Neutrophil (primary cell): ENCODE data around the gene CEP112.
"Not testable (repeated sequence)": the region's sequence is repeated elsewhere in the genome, so short reads cannot be mapped to it uniquely, and the experiment has no call there.

Experiments used
- H3K27ac ChIP-seq: fragments of 200-600 bp; sonication (generic); 2 replicates; pipeline ENCODE4 v1.5.1; 2016; ENCODE audit warnings: mild to moderate bottlenecking, moderate library complexity
- H3K27me3 ChIP-seq: fragments of 200-600 bp; sonication (generic); 2 replicates; pipeline ENCODE4 v1.6.0; 2016; ENCODE audit warnings: mild to moderate bottlenecking
- H3K36me3 ChIP-seq: fragments of 200-600 bp; sonication (generic); 2 replicates; pipeline ENCODE4 v1.5.1; 2017
- H3K4me1 ChIP-seq, 2 experiments: fragments of 200-600 bp in 1 of 2; sonication (generic) in 1 of 2; 1 replicate in 1 of 2; 2 replicates in 1 of 2; pipeline versions ENCODE4 v1.5.1 to v1.6.1; 2013 to 2016; ENCODE audit warnings: low read depth in 1 of 2, low read length in 1 of 2, mild to moderate bottlenecking in 1 of 2, moderate library complexity in 1 of 2; ENCODE audit not compliant: control insufficient read depth in 1 of 2, insufficient read depth in 1 of 2
- H3K4me3 ChIP-seq, 2 experiments: fragments of 200-600 bp in 1 of 2; sonication (generic) in 1 of 2; 1 replicate in 1 of 2; 2 replicates in 1 of 2; pipeline ENCODE4 v1.5.1; 2013 to 2016; ENCODE audit warnings: low read depth in 1 of 2, low read length in 1 of 2, mild to moderate bottlenecking in 1 of 2, moderate library complexity in 1 of 2
- H3K9me3 ChIP-seq: fragments of 200-600 bp; sonication (generic); 2 replicates; pipeline ENCODE4 v1.5.1; 2016
- TF ChIP-seq, protein P1 (sequence below): fragments of 200-600 bp; sonication (generic); IDR thresholded peaks from 2 replicates; pipeline ENCODE4 v1.5.1; 2016; ENCODE audit warnings: antibody characterized with exemption

The CEP112 gene

DNA sequence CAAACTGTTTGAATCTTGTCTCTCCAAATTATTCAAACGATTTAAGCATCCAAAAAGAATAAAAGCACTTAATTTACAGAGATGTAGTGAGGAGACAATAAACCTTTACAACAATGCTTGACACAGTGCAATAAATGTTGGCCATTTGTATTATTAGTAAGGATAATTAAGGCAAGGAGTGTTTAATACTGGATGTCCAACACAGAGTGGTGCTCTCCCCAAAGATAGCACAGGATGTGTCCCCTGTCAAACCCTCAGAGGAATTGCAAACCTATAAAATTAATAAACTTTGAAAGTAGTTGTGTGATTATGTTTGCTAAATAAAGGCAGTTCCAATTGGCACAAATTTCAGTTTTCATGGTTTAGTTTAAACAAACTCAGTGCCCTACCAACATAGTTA lies 377.5 kb downstream of the CEP112 start:
- H3K4me1 ChIP-seq, result peaks cover 0 to 4% of the 10 kb centered on the region in 2 experiments
- H3K36me3 ChIP-seq, result no peaks in the 10 kb centered on the region
- TF ChIP-seq, protein P1, sequence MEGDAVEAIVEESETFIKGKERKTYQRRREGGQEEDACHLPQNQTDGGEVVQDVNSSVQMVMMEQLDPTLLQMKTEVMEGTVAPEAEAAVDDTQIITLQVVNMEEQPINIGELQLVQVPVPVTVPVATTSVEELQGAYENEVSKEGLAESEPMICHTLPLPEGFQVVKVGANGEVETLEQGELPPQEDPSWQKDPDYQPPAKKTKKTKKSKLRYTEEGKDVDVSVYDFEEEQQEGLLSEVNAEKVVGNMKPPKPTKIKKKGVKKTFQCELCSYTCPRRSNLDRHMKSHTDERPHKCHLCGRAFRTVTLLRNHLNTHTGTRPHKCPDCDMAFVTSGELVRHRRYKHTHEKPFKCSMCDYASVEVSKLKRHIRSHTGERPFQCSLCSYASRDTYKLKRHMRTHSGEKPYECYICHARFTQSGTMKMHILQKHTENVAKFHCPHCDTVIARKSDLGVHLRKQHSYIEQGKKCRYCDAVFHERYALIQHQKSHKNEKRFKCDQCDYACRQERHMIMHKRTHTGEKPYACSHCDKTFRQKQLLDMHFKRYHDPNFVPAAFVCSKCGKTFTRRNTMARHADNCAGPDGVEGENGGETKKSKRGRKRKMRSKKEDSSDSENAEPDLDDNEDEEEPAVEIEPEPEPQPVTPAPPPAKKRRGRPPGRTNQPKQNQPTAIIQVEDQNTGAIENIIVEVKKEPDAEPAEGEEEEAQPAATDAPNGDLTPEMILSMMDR, result no peak
- H3K27ac ChIP-seq, result no peak overlapping the region
- H3K27me3 ChIP-seq, result peaks cover 22% of the 10 kb centered on the region
- H3K4me3 ChIP-seq, result no peak overlapping the region
- H3K9me3 ChIP-seq, result no peaks in the 10 kb centered on the region

DNA sequence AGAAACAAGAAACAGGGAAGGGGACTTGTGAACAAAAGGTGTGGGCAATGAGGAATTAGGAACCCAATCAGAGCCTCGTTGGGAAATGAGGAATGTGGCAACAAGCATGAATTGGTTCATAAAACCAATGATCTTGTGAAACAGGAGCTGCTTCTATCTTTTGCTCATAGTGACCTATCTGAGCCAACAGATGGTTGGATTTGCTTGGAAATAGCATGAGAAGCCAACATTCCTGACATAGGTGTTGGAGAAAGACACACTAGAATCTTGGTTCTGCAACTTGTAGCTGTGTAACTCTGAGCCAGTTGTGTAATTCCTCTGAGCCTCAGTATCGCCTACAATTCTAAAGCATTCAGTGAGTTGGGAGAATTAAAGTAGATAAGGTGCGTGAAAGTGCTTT lies 378.6 kb downstream of the CEP112 start:
- Histone ChIP-seq H3K4me1 (peaks cover 0 to 4% of the 10 kb centered on the region in 2 experiments), H3K36me3 (no peaks in the 10 kb centered on the region), H3K27me3 (peaks cover 17% of the 10 kb centered on the region), H3K9me3 (no peaks in the 10 kb centered on the region), H3K27ac (no peak overlapping the region), H3K4me3 (no peak overlapping the region)
- TF ChIP-seq, protein P1, result no peak

DNA sequence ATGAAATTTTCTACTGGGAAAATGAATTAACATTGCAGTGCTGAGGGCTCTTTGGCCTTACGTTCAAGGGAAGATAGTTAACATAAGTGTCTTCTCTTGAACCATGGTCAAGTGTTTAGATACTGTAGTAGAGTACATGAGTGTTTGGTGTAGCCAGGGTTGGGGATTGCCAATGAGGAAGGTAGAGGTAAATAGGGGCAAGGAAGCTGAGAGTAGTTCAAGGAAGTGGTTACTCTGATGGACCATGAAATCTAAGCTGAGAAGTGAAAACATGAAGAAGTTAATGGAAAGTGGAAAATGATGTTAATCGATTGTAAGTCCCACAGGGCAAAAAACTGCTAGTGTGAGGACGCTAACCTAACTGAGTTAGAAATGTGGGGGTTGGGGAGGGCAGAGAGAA lies 380.9 kb downstream of the CEP112 start:
- peaks cover 3% of the 10 kb centered on the region for H3K27me3 ChIP-seq
- H3K27ac ChIP-seq, result no peak overlapping the region
- TF ChIP-seq, protein P1, result no peak
- peaks cover 0 to 4% of the 10 kb centered on the region in 2 experiments for H3K4me1 ChIP-seq
- no peaks in the 10 kb centered on the region for H3K36me3 ChIP-seq
- no peak overlapping the region for H3K4me3 ChIP-seq
- H3K9me3 ChIP-seq, result no peaks in the 10 kb centered on the region

DNA sequence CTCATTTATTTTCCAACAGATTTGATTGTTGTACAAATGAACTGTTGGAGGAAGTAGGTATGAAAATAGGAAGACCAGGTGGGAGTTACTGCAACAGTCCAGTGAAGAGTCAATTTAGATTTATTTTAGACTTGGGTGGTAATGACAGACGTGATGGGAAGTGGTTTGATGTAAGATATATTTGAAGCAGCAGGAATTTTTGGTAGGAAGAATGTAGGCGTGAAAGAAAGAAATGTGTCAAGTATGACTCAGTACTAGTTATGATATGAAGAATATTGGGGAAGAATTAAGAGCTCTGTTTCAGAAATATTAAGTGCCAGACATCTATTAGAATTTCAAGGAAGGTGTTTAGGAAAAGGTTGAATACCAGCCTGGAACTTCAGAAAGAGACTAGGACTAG lies 382.6 kb downstream of the CEP112 start:
- peaks cover 0 to 4% of the 10 kb centered on the region in 2 experiments for H3K4me1 ChIP-seq
- peaks cover 2% of the 10 kb centered on the region for H3K27me3 ChIP-seq
- no peak overlapping the region for H3K4me3 ChIP-seq
- H3K36me3 ChIP-seq, result no peaks in the 10 kb centered on the region
- no peaks in the 10 kb centered on the region for H3K9me3 ChIP-seq
- TF ChIP-seq, protein P1, result no peak
- H3K27ac ChIP-seq, result no peak overlapping the region

DNA sequence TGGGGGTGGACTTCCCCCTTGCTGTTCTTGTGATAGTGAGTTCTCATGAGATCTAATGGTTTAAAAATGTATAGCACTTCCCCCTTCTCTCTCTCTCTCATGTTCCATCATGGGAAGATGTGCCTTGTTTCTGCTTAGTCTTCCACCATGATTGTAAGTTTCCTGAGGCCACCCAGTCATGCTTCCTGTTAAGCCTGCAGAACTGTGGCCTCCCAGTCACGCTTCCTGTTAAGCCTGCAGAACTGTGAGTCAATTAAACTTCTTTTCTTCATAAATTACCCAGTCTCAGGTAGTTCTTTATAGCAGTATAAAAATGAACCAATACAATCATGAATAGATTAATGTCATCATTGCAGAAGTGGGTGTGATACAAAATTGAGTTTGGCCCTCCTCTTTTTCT lies 383.4 kb downstream of the CEP112 start:
- not testable (repeated sequence) for H3K4me3 ChIP-seq, H3K36me3 ChIP-seq, H3K4me1 ChIP-seq, H3K27me3 ChIP-seq, H3K27ac ChIP-seq, H3K9me3 ChIP-seq

DNA sequence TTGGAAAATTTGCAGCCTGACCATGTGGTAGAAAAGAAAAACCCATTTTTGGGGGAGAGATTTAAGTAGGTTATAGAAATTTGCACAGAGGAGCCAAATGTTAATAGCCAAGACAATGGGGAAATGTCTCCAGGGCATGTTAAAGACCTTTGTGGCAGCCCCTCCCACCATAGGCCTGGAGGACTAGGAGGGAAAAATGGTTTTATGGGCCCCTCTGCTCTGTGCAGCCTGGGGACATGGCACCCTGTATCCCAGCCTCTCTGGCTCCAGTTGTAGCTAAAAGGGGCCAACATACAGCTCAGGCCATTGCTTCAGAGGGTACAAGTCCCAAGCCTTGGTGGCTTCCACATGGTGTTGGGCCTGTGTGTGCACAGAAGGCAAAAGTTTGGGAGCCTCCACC lies 384.6 kb downstream of the CEP112 start:
- Histone ChIP-seq H3K4me1 (no peaks in the 10 kb centered on the region), H3K27ac (no peak overlapping the region)
- TF ChIP-seq, protein P1, result no peak

More for the DNA sequence above, 384.6 kb downstream of the CEP112 start:
- H3K36me3 ChIP-seq, result no peaks in the 10 kb centered on the region
- no peaks in the 10 kb centered on the region for H3K27me3 ChIP-seq
- H3K4me3 ChIP-seq, result no peak overlapping the region
- no peaks in the 10 kb centered on the region for H3K9me3 ChIP-seq
